ENCODE data around the gene AK5. TPM values are rescaled to one million over a fixed set of nuclear protein-coding genes. Genes with fewer than 3 reads are reported as not detected.

AK5 gene
- total RNA-seq, 1 donor from 2014 or later: not detected

GRCh38 chr1:77476475-77476874 lies 194.7 kb downstream of the AK5 start:
- no peak for TF ChIP-seq CTCF (IDR thresholded peaks at IDR 0.05; ENCODE audit: unreplicated experiment)
- Mint-ChIP-seq H3K4me1 (no peaks in the 10 kb centered on the region), H3K4me3 (no peak overlapping the region), H3K9me3 (no peaks in the 10 kb centered on the region), H3K27ac (no peak overlapping the region), H3K27me3 (ENCODE audit: low read depth) (no peaks in the 10 kb centered on the region), H3K36me3 (no peaks in the 10 kb centered on the region)
- DNase-seq (ENCODE audit: low spot score in 2 of 2, unreplicated experiment in 2 of 2): no peak

GRCh38 chr1:77484334-77484733 lies 202.5 kb downstream of the AK5 start:
- Mint-ChIP-seq H3K4me1 (no peaks in the 10 kb centered on the region), H3K27me3 (ENCODE audit: low read depth) (no peaks in the 10 kb centered on the region), H3K36me3 (no peaks in the 10 kb centered on the region), H3K27ac (no peak overlapping the region), H3K9me3 (no peaks in the 10 kb centered on the region), H3K4me3 (no peak overlapping the region)
- no peak for TF ChIP-seq CTCF (IDR thresholded peaks at IDR 0.05; ENCODE audit: unreplicated experiment)
- DNase-seq (ENCODE audit: low spot score in 2 of 2, unreplicated experiment in 2 of 2): no peak

- Mint-ChIP-seq H3K27me3 (ENCODE audit: low read depth) (no peaks in the 10 kb centered on the region), H3K4me1 (no peaks in the 10 kb centered on the region), H3K27ac (no peak overlapping the region), H3K36me3 (no peaks in the 10 kb centered on the region), H3K9me3 (no peaks in the 10 kb centered on the region), H3K4me3 (no peak overlapping the region)
- no peak for TF ChIP-seq CTCF (IDR thresholded peaks at IDR 0.05; ENCODE audit: unreplicated experiment)
- no peak for DNase-seq (ENCODE audit: low spot score in 2 of 2, unreplicated experiment in 2 of 2)
Measured at GRCh38 chr1:77484926-77485325, 203.1 kb downstream of the AK5 start.

GRCh38 chr1:77487631-77488030 lies 205.8 kb downstream of the AK5 start:
- Mint-ChIP-seq H3K9me3 (no peaks in the 10 kb centered on the region), H3K4me1 (no peaks in the 10 kb centered on the region), H3K4me3 (no peak overlapping the region), H3K27ac (no peak overlapping the region), H3K36me3 (no peaks in the 10 kb centered on the region), H3K27me3 (ENCODE audit: low read depth) (no peaks in the 10 kb centered on the region)
- no peak for DNase-seq (ENCODE audit: low spot score in 2 of 2, unreplicated experiment in 2 of 2)
- no peak for TF ChIP-seq CTCF (IDR thresholded peaks at IDR 0.05; ENCODE audit: unreplicated experiment)

GRCh38 chr1:77489910-77490309 lies 208.1 kb downstream of the AK5 start:
- Mint-ChIP-seq H3K27ac (no peak overlapping the region), H3K27me3 (ENCODE audit: low read depth) (no peaks in the 10 kb centered on the region), H3K4me1 (no peaks in the 10 kb centered on the region), H3K36me3 (no peaks in the 10 kb centered on the region), H3K4me3 (no peak overlapping the region), H3K9me3 (no peaks in the 10 kb centered on the region)
- DNase-seq (ENCODE audit: low spot score in 2 of 2, unreplicated experiment in 2 of 2): no peak
- no peak for TF ChIP-seq CTCF (IDR thresholded peaks at IDR 0.05; ENCODE audit: unreplicated experiment)

GRCh38 chr1:77494026-77494425 lies 212.2 kb downstream of the AK5 start:
- H3K4me1 Mint-ChIP-seq: no peaks in the 10 kb centered on the region
- H3K4me3 Mint-ChIP-seq: no peak overlapping the region
- no peak for DNase-seq (ENCODE audit: low spot score in 2 of 2, unreplicated experiment in 2 of 2)
- TF ChIP-seq CTCF (IDR thresholded peaks at IDR 0.05; ENCODE audit: unreplicated experiment): no peak
- peaks cover 8% of the 10 kb centered on the region for H3K9me3 Mint-ChIP-seq
- H3K27me3 Mint-ChIP-seq (ENCODE audit: low read depth): peaks cover 2% of the 10 kb centered on the region
- H3K36me3 Mint-ChIP-seq: no peaks in the 10 kb centered on the region
- no peak overlapping the region for H3K27ac Mint-ChIP-seq
